GM12878 (cell line): ENCODE results near the gene YARS1. TPM values are rescaled to one million over a fixed set of nuclear protein-coding genes. Genes with fewer than 3 reads are reported as not detected.

Source experiments
- ATAC-seq: fragments of 200-7000 bp; cut with Tn5 transposase; 3 replicates; pipeline ENCODE4 v1.9.1; 2020; ENCODE audit warnings: mild to moderate bottlenecking, moderate library complexity
- BruUV-seq: library from RNA; stranded (reverse); fragments of 400-500 nt; replicated peaks from 2 replicates; lab custom pipeline; 2021; lab: Mats Ljungman, UMichigan
- CTCF ChIA-PET: fragments of 300-600 bp; sonication (Branson Sonifier 250); formaldehyde crosslinking; extraction: SDS; loops from one replicate; lab custom pipeline; 2021; ENCODE audit warnings: inconsistent platforms; lab: Yijun Ruan, JAX
- POLR2A ChIA-PET: fragments of 350-600 bp; formaldehyde crosslinking; extraction: SDS; loops from one replicate; lab custom pipeline; 2021; ENCODE audit warnings: inconsistent platforms; lab: Charles Lee
- RAD21 ChIA-PET: fragments of 300-600 bp; sonication (Branson Sonifier 250); formaldehyde crosslinking; loops from one replicate; lab custom pipeline; 2023; ENCODE audit warnings: antibody characterized with exemption; ENCODE audit not compliant: unreplicated experiment; lab: Charles Lee
- SMC1A ChIA-PET: fragments of 300-600 bp; sonication (Branson Sonifier 250); formaldehyde crosslinking; loops from one replicate; lab custom pipeline; 2023; ENCODE audit not compliant: unreplicated experiment, uncharacterized antibody; lab: Charles Lee
- DNase-seq: peaks from one replicate; pipeline ENCODE4 v3.0.0-alpha.2; 2011; ENCODE audit warnings: low read depth, low spot score
- FAIRE-seq: peaks from 3 replicates; lab custom pipeline; 2011; peaks lifted over from hg19 to GRCh38; lab: Jason Lieb, UNC
- H2AFZ ChIP-seq: 2 replicates; pipeline ENCODE4 v1.6.0; 2011; ENCODE audit warnings: low read depth, low read length, control low read depth; ENCODE audit not compliant: control insufficient read depth
- H3K27ac ChIP-seq: 2 replicates; pipeline ENCODE4 v1.5.1; 2011; ENCODE audit warnings: control low read depth; ENCODE audit not compliant: control insufficient read depth, insufficient read depth
- H3K27me3 ChIP-seq, 2 experiments: replicated peaks in 1 of 2; 2 replicates each; pipeline versions ENCODE4 v1.6.0 to v1.6.1; 2011; ENCODE audit warnings: low read length in 1 of 2; ENCODE audit not compliant: control insufficient read depth in 2 of 2, insufficient read depth in 2 of 2
- H3K36me3 ChIP-seq, 2 experiments: 2 replicates each; pipeline ENCODE4 v1.5.1; 2011; ENCODE audit warnings: low read length in 1 of 2; ENCODE audit not compliant: control insufficient read depth in 2 of 2, insufficient read depth in 2 of 2
- H3K4me1 ChIP-seq: 2 replicates; pipeline ENCODE4 v1.6.1; 2011; ENCODE audit warnings: mild to moderate bottlenecking, low read length, moderate library complexity, mixed read lengths; ENCODE audit not compliant: control insufficient read depth, insufficient read depth
- H3K4me2 ChIP-seq: 2 replicates; pipeline ENCODE4 v1.6.0; 2011; ENCODE audit warnings: control low read depth; ENCODE audit not compliant: control insufficient read depth, insufficient read depth
- H3K4me3 ChIP-seq: fragments of 200-600 bp; sonication (generic); 2 replicates; pipeline ENCODE4 v1.5.1; 2016
- H3K79me2 ChIP-seq: 2 replicates; pipeline ENCODE4 v1.6.0; 2011; ENCODE audit warnings: low read length; ENCODE audit not compliant: control insufficient read depth, insufficient read depth
- H3K9ac ChIP-seq: 2 replicates; pipeline ENCODE4 v1.8.0; 2011; ENCODE audit warnings: low read length, control low read depth, mixed read lengths; ENCODE audit not compliant: control insufficient read depth, insufficient read depth
- H3K9me3 ChIP-seq: replicated peaks from 3 replicates; pipeline ENCODE4 v1.5.1; 2011; ENCODE audit warnings: mild to moderate bottlenecking, low read length; ENCODE audit not compliant: control insufficient read depth, insufficient read depth
- H4K20me1 ChIP-seq: 2 replicates; pipeline ENCODE4 v1.6.0; 2011; ENCODE audit not compliant: control insufficient read depth, insufficient read depth
- CBX5 ChIP-seq: sonication (generic); IDR thresholded peaks from 2 replicates; pipeline ENCODE4 v1.6.1; 2016; ENCODE audit warnings: low read depth, moderate library complexity, mild to moderate bottlenecking, inconsistent platforms
- CREB1 ChIP-seq: IDR thresholded peaks from 2 replicates; pipeline ENCODE4 v1.6.1; 2012; ENCODE audit warnings: low read depth, mild to moderate bottlenecking, inconsistent platforms
- CREM ChIP-seq: IDR thresholded peaks from 2 replicates; pipeline ENCODE4 v1.6.1; 2014; ENCODE audit warnings: antibody characterized with exemption, low read depth
- CTCF ChIP-seq, 3 experiments: IDR thresholded peaks in 2 of 3; conservative IDR thresholded peaks in 1 of 3; 2 replicates each; pipeline ENCODE4 v1.5.1; 2011; ENCODE audit warnings: low read depth in 3 of 3, low read length in 3 of 3, mild to moderate bottlenecking in 3 of 3, control low read depth in 2 of 3, moderate library complexity in 2 of 3, inconsistent platforms in 1 of 3, mixed read lengths in 1 of 3; ENCODE audit not compliant: control insufficient read depth in 2 of 3, insufficient read depth in 1 of 3; ENCODE audit errors: extremely low read depth in 1 of 3
- NFIC ChIP-seq: IDR thresholded peaks from 2 replicates; pipeline ENCODE4 v1.6.1; 2012; ENCODE audit warnings: low read depth, mild to moderate bottlenecking, inconsistent platforms, low read length, moderate library complexity
- RB1 ChIP-seq: fragments of 450-650 bp; formaldehyde crosslinking; IDR thresholded peaks from 2 replicates; pipeline ENCODE4 v1.6.1; 2017; ENCODE audit warnings: mild to moderate bottlenecking, borderline replicate concordance
- RELB ChIP-seq: fragments of 450-650 bp; IDR thresholded peaks from 2 replicates; pipeline ENCODE4 v1.6.1; 2017; ENCODE audit warnings: low read depth, mild to moderate bottlenecking, moderate library complexity
- WRNIP1 ChIP-seq: IDR thresholded peaks from 2 replicates; pipeline ENCODE4 v1.6.1; 2011; ENCODE audit warnings: low read depth, low read length, improper control_type of control experiment, borderline replicate concordance
- ZNF207 ChIP-seq: fragments of 450-650 bp; IDR thresholded peaks from 2 replicates; pipeline ENCODE4 v1.6.1; 2014; ENCODE audit warnings: antibody characterized with exemption, mild to moderate bottlenecking, borderline replicate concordance
- WGBS: methylation state at CpG from one replicate; pipeline ENCODE4 v1.1.6; 2016; ENCODE audit warnings: low lambda C conversion rate; ENCODE audit not compliant: insufficient replicate concordance, insufficient coverage; ENCODE audit errors: missing lambda C conversion rate; 5-methylcytosine and 5-hydroxymethylcytosine counted together
- in situ Hi-C: fragments of 300-500 bp; cut with MboI; formaldehyde crosslinking; loops from 9 replicates; pipeline ENCODE4 v1.14.3; 2018; ENCODE audit warnings: mixed read lengths
- intact Hi-C: fragments of 100-400 bp; cut with micrococcal nuclease; formaldehyde crosslinking; loops from one replicate; pipeline ENCODE4 v1.14.2; 2022; ENCODE audit not compliant: unreplicated experiment
- polyA plus RNA-seq, 11 experiments: library from polyadenylated mRNA; depleted of rRNA in 4 of 11; unstranded in 6 of 11; stranded (reverse) in 5 of 11; fragments of >200 nt; fragmentation: Nextera tagmentation in 4 of 11; fragmentation: Illumina TruSeq in 1 of 11; extraction: Ambion mirVana in 4 of 11; extraction: Trizol in 1 of 11; gene quantifications; 1 replicate in 1 of 11; 2 replicates in 10 of 11; pipeline versions ENCODE4 v1.2.1 to v1.2.3, GENCODE V29; 2011 to 2016; ENCODE audit warnings: inconsistent platforms in 2 of 11, missing spikeins in 2 of 11, low read depth in 1 of 11
- total RNA-seq, 4 experiments: library from RNA; depleted of rRNA in 3 of 4; stranded (reverse); fragments of >200 nt in 3 of 4; fragmentation: Illumina TruSeq in 1 of 4; extraction: Trizol in 1 of 4; gene quantifications; 2 replicates each; pipeline versions ENCODE4 v1.2.1 to v1.2.3, GENCODE V29; 2013 to 2021
- TF ChIP-seq, protein P1 (sequence below): fragments of 450-650 bp; IDR thresholded peaks from 2 replicates; pipeline ENCODE4 v1.6.1; 2017; ENCODE audit warnings: mild to moderate bottlenecking

Gene YARS1
- total and polyA plus RNA-seq, 10 of the 15 experiments (the other 5 are each of a cell fraction or from before 2014, with no cell fraction given): 39.9 to 202 (median 136) TPM

DNA sequence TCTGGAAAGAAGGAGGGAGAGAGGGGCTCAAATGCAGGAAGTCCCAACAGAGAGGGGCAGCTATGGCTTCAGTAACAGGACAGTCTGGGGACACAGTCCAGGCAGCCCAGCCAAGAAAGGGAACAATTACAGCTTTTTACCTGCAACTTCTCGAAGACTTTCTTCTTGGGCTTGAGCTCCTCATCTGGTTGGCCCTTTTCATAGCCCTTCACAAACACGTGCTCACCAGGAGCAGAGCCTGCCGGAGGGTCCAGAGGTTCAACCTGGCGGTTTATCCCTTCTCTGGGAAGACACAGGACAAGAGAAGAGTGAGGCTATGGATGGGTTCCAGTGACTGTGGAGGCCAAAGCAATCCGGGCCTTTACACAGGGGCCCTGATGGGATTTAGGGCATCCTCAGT, 37.9 kb downstream of the YARS1 start:
- Histone ChIP-seq H2AFZ (no peak overlapping the region), H3K9ac (no peak overlapping the region), H3K4me2 (no peak overlapping the region), H3K27me3 (no peaks in the 10 kb centered on the region), H3K4me1 (no peaks in the 10 kb centered on the region)
- FAIRE-seq: no peak
- ChIA-PET CTCF (interaction anchor here (0.7 kb wide), 1 partner anchor 38 kb away, joined by 3 read pairs; no protein-coding TSS in a partner anchor), RAD21 (no interaction called here)
- TF ChIP-seq CBX5 (no peak), ZNF207 (no peak), RB1 (no peak), RELB (no peak), WRNIP1 (no peak), CTCF (IDR thresholded peaks at IDR 0.05 in 2 of 3, conservative IDR thresholded peaks at IDR 0.05 in 1 of 3; ENCODE audit: control insufficient read depth in 2 of 3, extremely low read depth in 1 of 3, insufficient read depth in 1 of 3, low read depth in 3 of 3, low read length in 3 of 3) (no peak), CREB1 (no peak), NFIC (no peak), CREM (no peak)
- TF ChIP-seq, protein P1, sequence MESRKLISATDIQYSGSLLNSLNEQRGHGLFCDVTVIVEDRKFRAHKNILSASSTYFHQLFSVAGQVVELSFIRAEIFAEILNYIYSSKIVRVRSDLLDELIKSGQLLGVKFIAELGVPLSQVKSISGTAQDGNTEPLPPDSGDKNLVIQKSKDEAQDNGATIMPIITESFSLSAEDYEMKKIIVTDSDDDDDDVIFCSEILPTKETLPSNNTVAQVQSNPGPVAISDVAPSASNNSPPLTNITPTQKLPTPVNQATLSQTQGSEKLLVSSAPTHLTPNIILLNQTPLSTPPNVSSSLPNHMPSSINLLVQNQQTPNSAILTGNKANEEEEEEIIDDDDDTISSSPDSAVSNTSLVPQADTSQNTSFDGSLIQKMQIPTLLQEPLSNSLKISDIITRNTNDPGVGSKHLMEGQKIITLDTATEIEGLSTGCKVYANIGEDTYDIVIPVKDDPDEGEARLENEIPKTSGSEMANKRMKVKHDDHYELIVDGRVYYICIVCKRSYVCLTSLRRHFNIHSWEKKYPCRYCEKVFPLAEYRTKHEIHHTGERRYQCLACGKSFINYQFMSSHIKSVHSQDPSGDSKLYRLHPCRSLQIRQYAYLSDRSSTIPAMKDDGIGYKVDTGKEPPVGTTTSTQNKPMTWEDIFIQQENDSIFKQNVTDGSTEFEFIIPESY: no peak
- TF ChIP-seq, all 136 proteins: peak for 0
- H3K27ac ChIP-seq: no peak overlapping the region
- in situ Hi-C loops (no loop called here), intact Hi-C loops (no loop called here)
- ChIA-PET SMC1A (no interaction called here), POLR2A (no interaction called here)
- DNase-seq (no peak), ATAC-seq (no peak)
- 95% methylated on average over 5 of the region's 5 CpGs for WGBS
- no peaks in the 10 kb centered on the region for H3K9me3 ChIP-seq
- no peak overlapping the region for H3K4me3 ChIP-seq
- BruUV-seq: no TSS peak
- H3K36me3 ChIP-seq: peaks cover 45 to 54% of the 10 kb centered on the region in 2 experiments
- no peaks in the 10 kb centered on the region for H3K79me2 ChIP-seq
- H4K20me1 ChIP-seq: no peaks in the 10 kb centered on the region
